Measurements from ENCODE around the gene CYP4F22. TPM values are rescaled to one million over a fixed set of nuclear protein-coding genes. Genes with fewer than 3 reads are reported as not detected.

CYP4F22 gene
- total RNA-seq, 2 donors from 2014 or later, result 0.19 to 0.22 TPM

- H3K9me3 ChIP-seq, result no peaks in the 10 kb centered on the region
- intact Hi-C loops (cut with DNase I), result no loop called here
- no peak for TF ChIP-seq CTCF (IDR thresholded peaks at IDR 0.05)
- H3K27me3 ChIP-seq, result no peaks in the 10 kb centered on the region
- H3K36me3 ChIP-seq, result no peaks in the 10 kb centered on the region
- no peak overlapping the region for H3K4me3 ChIP-seq
- no peaks in the 10 kb centered on the region for H3K4me1 ChIP-seq
- no peak for DNase-seq
- no peak overlapping the region for H3K9ac ChIP-seq (ENCODE audit: low read depth in 2 of 2, low read length in 2 of 2)
- H3K27ac ChIP-seq, result no peak overlapping the region
These were observed 21.3 kb upstream of the CYP4F22 start for GRCh38 chr19:15487038-15487437.

GRCh38 chr19:15488489-15489226 lies 19.7 kb upstream of the CYP4F22 start:
- no peak overlapping the region for H3K4me3 ChIP-seq
- H3K27ac ChIP-seq, result no peak overlapping the region
- H3K27me3 ChIP-seq, result no peaks in the 10 kb centered on the region
- H3K9ac ChIP-seq (ENCODE audit: low read depth in 2 of 2, low read length in 2 of 2), result no peak overlapping the region
- no peak for DNase-seq
- TF ChIP-seq CTCF (IDR thresholded peaks at IDR 0.05), result no peak
- no peaks in the 10 kb centered on the region for H3K9me3 ChIP-seq
- intact Hi-C loops (cut with DNase I), result no loop called here
- H3K36me3 ChIP-seq, result no peaks in the 10 kb centered on the region
- no peaks in the 10 kb centered on the region for H3K4me1 ChIP-seq

DNA sequence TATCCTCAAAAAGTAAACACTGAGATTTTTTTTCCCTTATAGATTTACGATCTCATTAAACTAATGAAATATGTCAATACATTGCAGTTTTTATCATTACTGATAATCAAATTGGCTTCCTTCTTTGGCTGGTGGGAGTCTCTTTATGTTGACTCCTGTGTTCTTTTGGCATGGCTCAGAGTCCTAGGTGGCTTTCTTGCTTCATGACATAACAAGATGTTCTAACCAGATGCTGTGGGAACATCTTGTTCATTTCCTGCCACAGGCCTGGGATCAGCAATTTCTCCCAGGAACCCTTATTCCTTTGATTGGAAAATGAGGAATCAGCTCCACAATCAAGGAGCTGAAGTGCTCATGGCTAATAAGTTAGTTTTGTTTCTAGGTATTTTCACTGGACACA lies 13.2 kb upstream of the CYP4F22 start:
- no peak overlapping the region for H3K9ac ChIP-seq (ENCODE audit: low read depth in 2 of 2, low read length in 2 of 2)
- no peaks in the 10 kb centered on the region for H3K27me3 ChIP-seq
- intact Hi-C loops (cut with DNase I), result no loop called here
- no peak overlapping the region for H3K27ac ChIP-seq
- H3K4me1 ChIP-seq, result no peaks in the 10 kb centered on the region
- H3K9me3 ChIP-seq, result no peaks in the 10 kb centered on the region
- DNase-seq, result no peak
- H3K4me3 ChIP-seq, result no peak overlapping the region
- no peak for TF ChIP-seq CTCF (IDR thresholded peaks at IDR 0.05)
- no peaks in the 10 kb centered on the region for H3K36me3 ChIP-seq

GRCh38 chr19:15498156-15498858 lies 10.0 kb upstream of the CYP4F22 start:
- Histone ChIP-seq H3K27ac (no peak overlapping the region), H3K27me3 (no peaks in the 10 kb centered on the region), H3K4me3 (no peak overlapping the region), H3K36me3 (no peaks in the 10 kb centered on the region), H3K9me3 (no peaks in the 10 kb centered on the region), H3K4me1 (no peaks in the 10 kb centered on the region), H3K9ac (ENCODE audit: low read depth in 2 of 2, low read length in 2 of 2) (no peak overlapping the region)
- TF ChIP-seq CTCF (IDR thresholded peaks at IDR 0.05), result no peak
- intact Hi-C loops (cut with DNase I), result no loop called here
- DNase-seq, result no peak

DNA sequence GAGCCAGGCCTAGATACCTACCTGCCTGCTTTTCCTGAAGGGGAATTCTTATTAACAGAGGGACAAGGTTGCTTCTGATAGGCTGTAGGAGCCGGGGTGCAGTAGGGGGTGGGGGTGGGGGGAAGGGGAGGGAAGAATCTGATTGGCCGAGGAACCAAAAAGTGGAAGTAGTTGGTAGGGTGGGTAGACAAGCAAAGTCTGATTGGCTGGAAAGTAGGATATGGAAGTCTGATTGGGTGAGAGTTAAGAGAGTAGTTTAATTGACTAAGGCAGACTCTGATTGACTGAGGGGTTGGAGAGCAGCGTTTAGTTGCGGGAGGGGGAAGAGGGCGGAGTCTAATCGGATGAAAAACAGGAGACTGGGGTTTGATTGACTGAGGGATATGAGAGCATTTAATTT lies 9.4 kb upstream of the CYP4F22 start:
- no peaks in the 10 kb centered on the region for H3K4me1 ChIP-seq
- intact Hi-C loops (cut with DNase I), result no loop called here
- H3K27ac ChIP-seq, result no peak overlapping the region
- no peaks in the 10 kb centered on the region for H3K9me3 ChIP-seq
- no peak for DNase-seq
- no peak overlapping the region for H3K4me3 ChIP-seq
- no peaks in the 10 kb centered on the region for H3K36me3 ChIP-seq
- H3K27me3 ChIP-seq, result no peaks in the 10 kb centered on the region
- no peak overlapping the region for H3K9ac ChIP-seq (ENCODE audit: low read depth in 2 of 2, low read length in 2 of 2)
- TF ChIP-seq CTCF (IDR thresholded peaks at IDR 0.05), result no peak

All from colonic mucosa (tissue), 4 donors.